ENCODE measurements around the gene PIP5K1A. TPM values are rescaled to one million over a fixed set of nuclear protein-coding genes. Genes with fewer than 3 reads are reported as not detected.
"Not testable (repeated sequence)": the region's sequence is repeated elsewhere in the genome, so short reads cannot be mapped to it uniquely, and the experiment has no call there.

Gene PIP5K1A
- total and polyA plus RNA-seq, 8 donors: 8.4 to 156 (median 58.1) TPM

DNA sequence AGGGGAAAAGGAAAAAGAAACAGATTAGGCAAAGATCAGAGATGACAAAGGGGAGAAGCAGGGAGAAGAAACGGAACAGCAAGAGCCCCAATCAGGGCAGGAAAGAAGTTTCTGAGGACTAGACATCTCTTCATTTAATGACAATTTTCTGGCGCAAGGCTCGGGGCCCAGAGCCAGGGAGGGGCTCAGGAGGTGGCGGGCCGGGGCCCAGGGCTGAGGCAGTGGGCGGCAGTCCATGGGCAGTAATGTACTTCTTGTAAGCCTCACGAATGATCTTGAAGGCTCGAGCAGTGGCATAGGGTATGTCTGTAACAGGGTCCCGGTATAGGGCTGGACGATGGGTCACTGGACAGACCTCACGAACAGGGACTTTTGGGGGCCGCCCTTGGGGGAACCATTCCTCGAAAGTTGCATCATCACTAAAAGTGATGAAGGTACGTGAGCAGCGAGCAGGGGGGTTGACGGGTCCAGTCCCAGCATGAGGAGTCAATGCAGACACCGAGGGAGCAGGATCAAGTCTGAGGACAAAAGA, 21.8 kb upstream of the PIP5K1A start:
- no peak overlapping the region for H3K4me3 ChIP-seq
- H3K9me3 ChIP-seq: no peaks in the 10 kb centered on the region
- H3K27ac ChIP-seq: no peak overlapping the region
- TF ChIP-seq POLR2A (IDR thresholded peaks at IDR 0.05) (no peak), POLR2AphosphoS5 (IDR thresholded peaks at IDR 0.05) (no peak), EP300 (IDR thresholded peaks at IDR 0.05) (no peak)
- TF ChIP-seq, protein P1, sequence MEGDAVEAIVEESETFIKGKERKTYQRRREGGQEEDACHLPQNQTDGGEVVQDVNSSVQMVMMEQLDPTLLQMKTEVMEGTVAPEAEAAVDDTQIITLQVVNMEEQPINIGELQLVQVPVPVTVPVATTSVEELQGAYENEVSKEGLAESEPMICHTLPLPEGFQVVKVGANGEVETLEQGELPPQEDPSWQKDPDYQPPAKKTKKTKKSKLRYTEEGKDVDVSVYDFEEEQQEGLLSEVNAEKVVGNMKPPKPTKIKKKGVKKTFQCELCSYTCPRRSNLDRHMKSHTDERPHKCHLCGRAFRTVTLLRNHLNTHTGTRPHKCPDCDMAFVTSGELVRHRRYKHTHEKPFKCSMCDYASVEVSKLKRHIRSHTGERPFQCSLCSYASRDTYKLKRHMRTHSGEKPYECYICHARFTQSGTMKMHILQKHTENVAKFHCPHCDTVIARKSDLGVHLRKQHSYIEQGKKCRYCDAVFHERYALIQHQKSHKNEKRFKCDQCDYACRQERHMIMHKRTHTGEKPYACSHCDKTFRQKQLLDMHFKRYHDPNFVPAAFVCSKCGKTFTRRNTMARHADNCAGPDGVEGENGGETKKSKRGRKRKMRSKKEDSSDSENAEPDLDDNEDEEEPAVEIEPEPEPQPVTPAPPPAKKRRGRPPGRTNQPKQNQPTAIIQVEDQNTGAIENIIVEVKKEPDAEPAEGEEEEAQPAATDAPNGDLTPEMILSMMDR (IDR thresholded peaks at IDR 0.05): no peak
- peaks cover 0 to 10% (median 0%) of the 10 kb centered on the region in 4 donors for H3K4me1 ChIP-seq
- DNase-seq: no peak
- 92 to 95% (median 94%) methylated on average over 17 of the region's 17 CpGs for WGBS, 5 donors
- H3K27me3 ChIP-seq: no peaks in the 10 kb centered on the region
- intact Hi-C loops (cut with DNase I; ENCODE audit: low total_unique reads): loop anchor here (10.0 kb wide), 1 partner anchor 68 kb away; no protein-coding TSS in a partner anchor
- peaks cover 70 to 90% (median 87%) of the 10 kb centered on the region in 4 donors for H3K36me3 ChIP-seq

DNA sequence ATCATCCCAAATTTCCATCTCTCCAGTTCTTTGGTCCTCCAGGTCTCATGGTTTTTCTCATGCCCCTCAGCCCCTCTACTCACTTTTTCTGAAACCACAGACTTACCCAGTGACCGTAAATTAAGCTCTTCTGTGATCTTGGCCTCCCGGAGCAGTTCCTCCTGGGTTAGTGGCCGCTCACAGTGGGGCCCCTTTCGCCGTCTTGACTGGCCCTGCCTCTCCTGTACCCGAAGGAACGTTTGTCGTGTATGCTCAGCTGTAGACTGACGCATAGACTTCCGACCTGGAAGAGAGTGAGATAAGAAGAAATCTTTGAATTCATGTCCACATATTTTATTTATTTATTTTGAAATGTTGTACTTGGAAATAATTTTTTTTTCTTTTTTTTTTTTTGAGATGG, 14.1 kb upstream of the PIP5K1A start:
- TF ChIP-seq POLR2AphosphoS5 (IDR thresholded peaks at IDR 0.05) (no peak), EP300 (IDR thresholded peaks at IDR 0.05) (no peak), POLR2A (IDR thresholded peaks at IDR 0.05) (no peak)
- TF ChIP-seq, protein P1 (IDR thresholded peaks at IDR 0.05): no peak
- Histone ChIP-seq H3K36me3 (peaks cover 60 to 69% (median 68%) of the 10 kb centered on the region in 4 donors), H3K27ac (no peak overlapping the region), H3K4me1 (peaks cover 9 to 29% (median 22%) of the 10 kb centered on the region in 4 donors), H3K27me3 (no peaks in the 10 kb centered on the region), H3K4me3 (no peak overlapping the region), H3K9me3 (no peaks in the 10 kb centered on the region)
- WGBS, 5 donors: 88 to 96% (median 89%) methylated on average over 10 of the region's 10 CpGs
- intact Hi-C loops (cut with DNase I; ENCODE audit: low total_unique reads): no loop called here
- no peak for DNase-seq

DNA sequence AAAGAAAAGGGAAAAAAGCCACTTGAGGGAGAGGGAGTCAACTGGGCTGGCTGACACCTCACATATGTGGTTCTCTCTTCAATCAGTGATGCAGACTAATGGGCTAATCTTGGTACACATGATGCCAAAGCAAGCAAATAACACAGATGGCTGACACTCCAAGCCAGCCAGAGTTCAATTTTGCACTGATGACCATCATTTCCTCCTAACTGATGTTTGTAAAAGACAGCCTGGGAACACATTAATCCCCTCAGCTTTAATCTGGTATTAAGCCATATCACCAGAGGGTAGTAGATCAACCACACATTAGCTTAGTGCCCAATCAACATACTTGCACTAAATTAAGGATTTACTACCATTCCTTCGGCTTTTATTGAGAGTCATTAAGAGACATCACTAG, 11.1 kb upstream of the PIP5K1A start:
- no peaks in the 10 kb centered on the region for H3K27me3 ChIP-seq
- intact Hi-C loops (cut with DNase I; ENCODE audit: low total_unique reads): no loop called here
- peaks cover 33 to 39% (median 38%) of the 10 kb centered on the region in 4 donors for H3K36me3 ChIP-seq
- 76 to 91% (median 84%) methylated on average over 1 of the region's 1 CpG for WGBS, 5 donors
- H3K4me1 ChIP-seq: peaks cover 15 to 37% (median 30%) of the 10 kb centered on the region in 4 donors
- TF ChIP-seq, protein P1 (IDR thresholded peaks at IDR 0.05): no peak
- TF ChIP-seq EP300 (IDR thresholded peaks at IDR 0.05): no peak
- TF ChIP-seq POLR2A (IDR thresholded peaks at IDR 0.05): no peak
- no peak for TF ChIP-seq POLR2AphosphoS5 (IDR thresholded peaks at IDR 0.05)
- H3K9me3 ChIP-seq: no peaks in the 10 kb centered on the region
- H3K27ac ChIP-seq: peak overlapping the region in 2 of 5 donors; percentile 18 to 24
- no peak overlapping the region for H3K4me3 ChIP-seq
- DNase-seq: peak in 1 of 2 donors; percentile 34

DNA sequence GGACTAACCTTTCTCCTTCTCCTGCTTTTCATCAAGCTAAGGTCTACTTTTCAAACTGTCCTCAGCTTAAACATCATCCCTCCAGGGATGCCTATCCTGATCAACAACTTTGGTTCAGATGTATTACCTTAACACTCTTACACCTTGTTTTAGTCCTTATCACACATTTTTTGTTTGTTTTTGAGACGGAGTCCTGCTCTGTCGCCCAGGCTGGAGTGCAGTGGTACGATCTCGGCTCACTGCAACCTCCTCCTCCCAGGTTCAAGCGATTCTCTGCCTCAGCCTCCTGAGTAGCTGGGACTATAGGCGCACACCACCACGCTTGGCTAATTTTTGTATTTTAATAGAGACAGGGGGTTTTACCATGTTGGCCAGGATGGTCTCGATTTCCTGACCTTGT, 9.7 kb upstream of the PIP5K1A start:
- DNase-seq; H3K27me3 ChIP-seq; H3K9me3 ChIP-seq; intact Hi-C loops (cut with DNase I; ENCODE audit: low total_unique reads): not testable (repeated sequence)
- Histone ChIP-seq H3K27ac (peak overlapping the region in 4 of 5 donors; percentile 85 to 93 (median 90)), H3K4me1 (peaks cover 15 to 37% (median 30%) of the 10 kb centered on the region in 4 donors), H3K4me3 (peak overlapping the region; percentile 80 to 96 (median 85)), H3K36me3 (peaks cover 19 to 25% (median 23%) of the 10 kb centered on the region in 4 donors)
- 34 to 61% (median 55%) methylated on average over 8 of the region's 8 CpGs for WGBS, 5 donors

Data from stomach (tissue), 9 donors.